ENCODE data around the gene TIAM2.
A peak's percentile ranks its signal among the peaks of the same experiment; 100 is the strongest.

TIAM2 gene

GRCh38 chr6:155185544-155185943 lies 190.4 kb downstream of the TIAM2 start:
- H2BK5ac ChIP-seq (ENCODE audit: low read depth, low read length, poor library complexity) = no peak overlapping the region
- H3K4me2 ChIP-seq (ENCODE audit: low read length) = peak overlapping the region; percentile 33
- no peak overlapping the region for H2BK12ac ChIP-seq (ENCODE audit: low read length)
- WGBS (ENCODE audit: extremely low coverage, insufficient coverage, insufficient read length) = no CpG with 5 or more reads among the region's 6 CpGs
- peaks cover 7 to 11% of the 10 kb centered on the region in 2 experiments for H3K4me1 ChIP-seq (ENCODE audit: control insufficient read depth in 1 of 2, insufficient read depth in 2 of 2, low read length in 2 of 2)
- H3K27me3 ChIP-seq (ENCODE audit: insufficient read depth, low read length) = no peaks in the 10 kb centered on the region
- peak; percentile 19 to 43 for DNase-seq
- no peaks in the 10 kb centered on the region for H3K36me3 ChIP-seq (ENCODE audit: control insufficient read depth in 1 of 2, insufficient read depth in 2 of 2, low read length in 2 of 2)
- no peaks in the 10 kb centered on the region for H3K79me2 ChIP-seq (ENCODE audit: control insufficient read depth, insufficient read depth, low read length, poor library complexity)
- H3K23ac ChIP-seq (ENCODE audit: low read length) = no peak overlapping the region
- H3K14ac ChIP-seq (ENCODE audit: low read length) = no peak overlapping the region
- no peak overlapping the region for H4K12ac ChIP-seq (ENCODE audit: low read depth, low read length)
- H3K9ac ChIP-seq (ENCODE audit: low read length) = no peak overlapping the region
- peak overlapping the region; percentile 23 for H3K27ac ChIP-seq (ENCODE audit: low read depth, low read length)
- no peak overlapping the region for H3K18ac ChIP-seq (ENCODE audit: low read length)
- H3K9me3 ChIP-seq (ENCODE audit: insufficient read depth, low read depth, low read length) = no peaks in the 10 kb centered on the region
- H2AFZ ChIP-seq (ENCODE audit: insufficient read depth, low read length, poor library complexity) = no peak overlapping the region
- H3K4me3 ChIP-seq (ENCODE audit: low read depth, low read length) = no peak overlapping the region
- no peak overlapping the region for H2BK120ac ChIP-seq (ENCODE audit: insufficient read depth, low read length, poor library complexity)
- no peak overlapping the region for H4K91ac ChIP-seq (ENCODE audit: low read depth, low read length)
- H4K8ac ChIP-seq (ENCODE audit: low read depth, low read length) = no peak overlapping the region
- no peak overlapping the region for H2AK5ac ChIP-seq (ENCODE audit: low read length)
- no peak overlapping the region for H3K4ac ChIP-seq (ENCODE audit: low read depth, low read length)
- H3K79me1 ChIP-seq (ENCODE audit: low read length) = peaks cover 5% of the 10 kb centered on the region

- Histone ChIP-seq H3K79me1 (ENCODE audit: low read length) (peaks cover 5% of the 10 kb centered on the region), H2AK5ac (ENCODE audit: low read length) (no peak overlapping the region), H3K27ac (ENCODE audit: low read depth, low read length) (peak overlapping the region; percentile 23), H4K8ac (ENCODE audit: low read depth, low read length) (no peak overlapping the region), H3K9me3 (ENCODE audit: insufficient read depth, low read depth, low read length) (no peaks in the 10 kb centered on the region), H2BK5ac (ENCODE audit: low read depth, low read length, poor library complexity) (peak overlapping the region; percentile 2), H3K23ac (ENCODE audit: low read length) (peak overlapping the region; percentile 37), H4K91ac (ENCODE audit: low read depth, low read length) (peak overlapping the region; percentile 39), H3K4ac (ENCODE audit: low read depth, low read length) (peak overlapping the region; percentile 2), H3K4me2 (ENCODE audit: low read length) (peak overlapping the region; percentile 33), H2AFZ (ENCODE audit: insufficient read depth, low read length, poor library complexity) (no peak overlapping the region), H2BK12ac (ENCODE audit: low read length) (no peak overlapping the region), H3K36me3 (ENCODE audit: control insufficient read depth in 1 of 2, insufficient read depth in 2 of 2, low read length in 2 of 2) (no peaks in the 10 kb centered on the region), H4K12ac (ENCODE audit: low read depth, low read length) (no peak overlapping the region), H3K4me1 (ENCODE audit: control insufficient read depth in 1 of 2, insufficient read depth in 2 of 2, low read length in 2 of 2) (peaks cover 7 to 11% of the 10 kb centered on the region in 2 experiments), H2BK120ac (ENCODE audit: insufficient read depth, low read length, poor library complexity) (no peak overlapping the region), H3K79me2 (ENCODE audit: control insufficient read depth, insufficient read depth, low read length, poor library complexity) (no peaks in the 10 kb centered on the region), H3K9ac (ENCODE audit: low read length) (peak overlapping the region; percentile 55), H3K27me3 (ENCODE audit: insufficient read depth, low read length) (no peaks in the 10 kb centered on the region), H3K4me3 (ENCODE audit: low read depth, low read length) (no peak overlapping the region), H3K14ac (ENCODE audit: low read length) (peak overlapping the region; percentile 2), H3K18ac (ENCODE audit: low read length) (peak overlapping the region; percentile 29)
- WGBS (ENCODE audit: extremely low coverage, insufficient coverage, insufficient read length) = no CpG with 5 or more reads among the region's 6 CpGs
- no peak for DNase-seq
These were observed 191.0 kb downstream of the TIAM2 start for GRCh38 chr6:155186052-155186658.

- Histone ChIP-seq H3K79me2 (ENCODE audit: control insufficient read depth, insufficient read depth, low read length, poor library complexity) (no peaks in the 10 kb centered on the region), H3K9me3 (ENCODE audit: insufficient read depth, low read depth, low read length) (no peaks in the 10 kb centered on the region), H3K79me1 (ENCODE audit: low read length) (peaks cover 5% of the 10 kb centered on the region), H4K12ac (ENCODE audit: low read depth, low read length) (no peak overlapping the region), H3K27me3 (ENCODE audit: insufficient read depth, low read length) (no peaks in the 10 kb centered on the region), H4K8ac (ENCODE audit: low read depth, low read length) (no peak overlapping the region), H2BK120ac (ENCODE audit: insufficient read depth, low read length, poor library complexity) (no peak overlapping the region), H2BK5ac (ENCODE audit: low read depth, low read length, poor library complexity) (no peak overlapping the region), H2AK5ac (ENCODE audit: low read length) (no peak overlapping the region), H3K27ac (ENCODE audit: low read depth, low read length) (no peak overlapping the region), H3K23ac (ENCODE audit: low read length) (no peak overlapping the region), H3K9ac (ENCODE audit: low read length) (no peak overlapping the region), H3K4me3 (ENCODE audit: low read depth, low read length) (no peak overlapping the region), H4K91ac (ENCODE audit: low read depth, low read length) (no peak overlapping the region), H3K4me2 (ENCODE audit: low read length) (no peak overlapping the region), H3K4me1 (ENCODE audit: control insufficient read depth in 1 of 2, insufficient read depth in 2 of 2, low read length in 2 of 2) (peaks cover 7 to 11% of the 10 kb centered on the region in 2 experiments), H2AFZ (ENCODE audit: insufficient read depth, low read length, poor library complexity) (no peak overlapping the region), H2BK12ac (ENCODE audit: low read length) (no peak overlapping the region), H3K18ac (ENCODE audit: low read length) (no peak overlapping the region), H3K14ac (ENCODE audit: low read length) (no peak overlapping the region), H3K36me3 (ENCODE audit: control insufficient read depth in 1 of 2, insufficient read depth in 2 of 2, low read length in 2 of 2) (no peaks in the 10 kb centered on the region), H3K4ac (ENCODE audit: low read depth, low read length) (no peak overlapping the region)
- no CpG with 5 or more reads among the region's 2 CpGs for WGBS (ENCODE audit: extremely low coverage, insufficient coverage, insufficient read length)
- no peak for DNase-seq
These were observed 192.0 kb downstream of the TIAM2 start for GRCh38 chr6:155187106-155187505.

- no peak overlapping the region for H2BK5ac ChIP-seq (ENCODE audit: low read depth, low read length, poor library complexity)
- no peak overlapping the region for H3K14ac ChIP-seq (ENCODE audit: low read length)
- no peak overlapping the region for H2AK5ac ChIP-seq (ENCODE audit: low read length)
- H3K79me1 ChIP-seq (ENCODE audit: low read length) = peaks cover 5% of the 10 kb centered on the region
- no peaks in the 10 kb centered on the region for H3K79me2 ChIP-seq (ENCODE audit: control insufficient read depth, insufficient read depth, low read length, poor library complexity)
- H3K18ac ChIP-seq (ENCODE audit: low read length) = no peak overlapping the region
- H2AFZ ChIP-seq (ENCODE audit: insufficient read depth, low read length, poor library complexity) = no peak overlapping the region
- no CpG with 5 or more reads among the region's 13 CpGs for WGBS (ENCODE audit: extremely low coverage, insufficient coverage, insufficient read length)
- H3K27ac ChIP-seq (ENCODE audit: low read depth, low read length) = no peak overlapping the region
- no peak overlapping the region for H4K8ac ChIP-seq (ENCODE audit: low read depth, low read length)
- peaks cover 7 to 11% of the 10 kb centered on the region in 2 experiments for H3K4me1 ChIP-seq (ENCODE audit: control insufficient read depth in 1 of 2, insufficient read depth in 2 of 2, low read length in 2 of 2)
- H3K27me3 ChIP-seq (ENCODE audit: insufficient read depth, low read length) = no peaks in the 10 kb centered on the region
- H2BK12ac ChIP-seq (ENCODE audit: low read length) = no peak overlapping the region
- no peak for DNase-seq
- no peak overlapping the region for H4K12ac ChIP-seq (ENCODE audit: low read depth, low read length)
- no peak overlapping the region for H3K23ac ChIP-seq (ENCODE audit: low read length)
- no peaks in the 10 kb centered on the region for H3K36me3 ChIP-seq (ENCODE audit: control insufficient read depth in 1 of 2, insufficient read depth in 2 of 2, low read length in 2 of 2)
- H3K4ac ChIP-seq (ENCODE audit: low read depth, low read length) = no peak overlapping the region
- no peak overlapping the region for H3K4me2 ChIP-seq (ENCODE audit: low read length)
- H3K9ac ChIP-seq (ENCODE audit: low read length) = no peak overlapping the region
- H4K91ac ChIP-seq (ENCODE audit: low read depth, low read length) = no peak overlapping the region
- H3K4me3 ChIP-seq (ENCODE audit: low read depth, low read length) = no peak overlapping the region
- H2BK120ac ChIP-seq (ENCODE audit: insufficient read depth, low read length, poor library complexity) = no peak overlapping the region
- no peaks in the 10 kb centered on the region for H3K9me3 ChIP-seq (ENCODE audit: insufficient read depth, low read depth, low read length)
These were observed 193.0 kb downstream of the TIAM2 start for GRCh38 chr6:155187994-155188706.

Data from trophoblast cell (in vitro differentiated cells and primary cell).